HEK293 (cell line): ENCODE data around the gene GMEB1.
"Not testable (repeated sequence)": the region's sequence is repeated elsewhere in the genome, so short reads cannot be mapped to it uniquely, and the experiment has no call there.

Experiments used
- TCF7L2 ChIP-seq: IDR thresholded peaks from 2 replicates; pipeline ENCODE4 v1.6.1; 2011; ENCODE audit warnings: low read depth, mild to moderate bottlenecking, inconsistent platforms, low read length, moderate library complexity, borderline replicate concordance
- ZNF621 ChIP-seq: fragments of 450-650 bp; formaldehyde crosslinking; IDR thresholded peaks from 2 replicates; pipeline ENCODE4 v1.5.1; 2017; ENCODE audit warnings: missing biosample characterization, missing genetic modification characterization
- TF ChIP-seq, protein P1 (sequence below): fragments of 450-650 bp; formaldehyde crosslinking; IDR thresholded peaks from 2 replicates; pipeline ENCODE4 v1.5.1; 2016; ENCODE audit warnings: missing biosample characterization, missing genetic modification characterization

DNA sequence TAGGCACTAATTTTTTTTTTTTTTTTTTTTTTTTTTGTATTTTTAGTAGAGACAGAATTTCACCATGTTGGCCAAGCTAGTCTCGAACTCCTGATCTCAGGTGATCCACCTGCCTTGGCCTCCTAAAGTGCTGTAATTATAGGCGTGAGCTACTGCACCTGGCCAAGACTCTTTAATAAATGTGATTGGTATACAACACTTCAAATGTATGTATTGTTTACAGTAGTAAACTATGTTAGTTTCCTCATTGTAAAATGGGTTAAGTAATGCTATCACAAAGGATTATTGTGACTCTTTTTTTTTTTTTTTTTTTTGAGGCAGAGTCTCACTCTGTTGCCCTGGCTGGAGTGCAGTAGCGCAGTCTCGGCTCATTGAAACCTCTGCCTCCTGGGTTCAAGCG lies 56.8 kb downstream of the GMEB1 start:
- not testable (repeated sequence) for TF ChIP-seq TCF7L2; ZNF621 (tag by site-specific recombination)
- TF ChIP-seq, protein P1, sequence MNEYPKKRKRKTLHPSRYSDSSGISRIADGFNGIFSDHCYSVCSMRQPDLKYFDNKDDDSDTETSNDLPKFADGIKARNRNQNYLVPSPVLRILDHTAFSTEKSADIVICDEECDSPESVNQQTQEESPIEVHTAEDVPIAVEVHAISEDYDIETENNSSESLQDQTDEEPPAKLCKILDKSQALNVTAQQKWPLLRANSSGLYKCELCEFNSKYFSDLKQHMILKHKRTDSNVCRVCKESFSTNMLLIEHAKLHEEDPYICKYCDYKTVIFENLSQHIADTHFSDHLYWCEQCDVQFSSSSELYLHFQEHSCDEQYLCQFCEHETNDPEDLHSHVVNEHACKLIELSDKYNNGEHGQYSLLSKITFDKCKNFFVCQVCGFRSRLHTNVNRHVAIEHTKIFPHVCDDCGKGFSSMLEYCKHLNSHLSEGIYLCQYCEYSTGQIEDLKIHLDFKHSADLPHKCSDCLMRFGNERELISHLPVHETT (tag by site-specific recombination): not testable (repeated sequence)
